HG03064 (cell line): ENCODE results near the gene SESTD1.
"Not testable (repeated sequence)": the region's sequence is repeated elsewhere in the genome, so short reads cannot be mapped to it uniquely, and the experiment has no call there.

ENCODE experiments used
- ATAC-seq: cut with Tn5 transposase; IDR thresholded peaks from one replicate; pipeline ENCODE4 v1.9.1; 2021; ENCODE audit warnings: low read depth; ENCODE audit not compliant: unreplicated experiment

The SESTD1 gene

DNA sequence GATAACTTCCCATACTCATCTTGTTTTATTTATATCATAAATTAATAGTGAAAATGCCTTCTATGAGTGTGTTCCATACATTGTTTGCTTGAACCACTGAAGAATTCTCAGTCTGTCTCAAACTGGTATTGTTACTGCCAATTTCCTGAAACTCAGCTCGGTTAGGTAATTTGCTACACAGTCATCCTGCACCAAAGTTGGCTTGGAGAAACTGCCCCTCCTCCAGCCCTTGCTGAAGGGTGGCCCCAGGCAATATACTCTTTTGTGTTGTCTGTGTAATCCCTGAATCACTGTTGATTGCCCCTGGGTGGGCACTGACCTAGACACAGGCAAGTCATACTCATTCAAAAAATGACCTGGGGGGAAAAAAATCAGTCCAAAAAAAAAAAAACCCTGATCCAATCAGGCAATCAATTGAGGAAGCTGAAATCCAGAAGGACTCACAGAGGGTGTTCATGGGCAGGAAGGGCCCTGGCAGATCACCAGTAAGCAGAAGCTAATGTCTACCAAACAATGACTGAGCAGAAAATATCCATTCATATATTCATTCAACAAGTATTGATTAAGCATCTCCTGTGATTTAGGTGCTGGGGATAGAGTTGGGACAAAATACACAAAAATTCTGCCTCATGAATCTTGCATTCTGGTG lies 3.8 kb upstream of the SESTD1 start:
- no peak for ATAC-seq

DNA sequence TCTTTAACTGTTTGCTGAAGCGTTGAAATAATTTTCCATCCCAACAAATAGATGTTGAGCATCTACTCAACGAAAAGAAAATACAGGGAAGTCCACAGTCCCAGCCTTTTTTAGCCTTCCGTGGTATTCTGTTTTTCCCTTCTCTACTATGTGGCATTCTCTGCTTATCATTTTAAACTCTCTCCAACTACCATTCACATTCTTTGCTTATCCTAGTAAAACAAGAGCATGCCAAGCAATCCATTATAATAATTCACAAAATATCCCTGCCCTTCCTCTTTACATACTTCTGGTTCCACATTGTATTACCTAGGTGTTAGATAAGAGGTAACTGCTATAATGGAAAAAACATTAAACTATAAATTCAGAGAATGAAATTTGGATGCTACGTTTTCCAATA lies 1.6 kb upstream of the SESTD1 start:
- ATAC-seq = no peak

DNA sequence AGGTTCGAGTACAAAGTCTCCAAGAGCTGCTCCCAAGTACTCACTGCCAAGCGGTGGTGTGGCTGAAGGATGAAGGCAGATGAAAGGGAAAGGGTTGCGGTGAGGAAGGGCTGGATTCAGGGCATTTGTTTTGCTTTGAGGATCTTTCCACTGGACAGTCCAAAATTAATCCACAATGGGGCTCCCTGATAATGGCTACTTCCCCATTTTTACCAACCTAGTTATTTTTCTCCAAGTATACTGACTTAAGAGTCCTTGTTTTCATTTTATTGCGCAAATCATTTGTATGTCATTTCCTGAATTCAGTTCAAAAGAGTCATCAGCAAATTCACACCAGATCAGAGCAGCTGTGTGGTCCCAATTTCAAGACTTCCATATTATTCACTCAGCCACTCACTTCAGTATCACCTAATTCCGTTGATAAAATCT lies 464 bp upstream of the SESTD1 start:
- no peak for ATAC-seq

DNA sequence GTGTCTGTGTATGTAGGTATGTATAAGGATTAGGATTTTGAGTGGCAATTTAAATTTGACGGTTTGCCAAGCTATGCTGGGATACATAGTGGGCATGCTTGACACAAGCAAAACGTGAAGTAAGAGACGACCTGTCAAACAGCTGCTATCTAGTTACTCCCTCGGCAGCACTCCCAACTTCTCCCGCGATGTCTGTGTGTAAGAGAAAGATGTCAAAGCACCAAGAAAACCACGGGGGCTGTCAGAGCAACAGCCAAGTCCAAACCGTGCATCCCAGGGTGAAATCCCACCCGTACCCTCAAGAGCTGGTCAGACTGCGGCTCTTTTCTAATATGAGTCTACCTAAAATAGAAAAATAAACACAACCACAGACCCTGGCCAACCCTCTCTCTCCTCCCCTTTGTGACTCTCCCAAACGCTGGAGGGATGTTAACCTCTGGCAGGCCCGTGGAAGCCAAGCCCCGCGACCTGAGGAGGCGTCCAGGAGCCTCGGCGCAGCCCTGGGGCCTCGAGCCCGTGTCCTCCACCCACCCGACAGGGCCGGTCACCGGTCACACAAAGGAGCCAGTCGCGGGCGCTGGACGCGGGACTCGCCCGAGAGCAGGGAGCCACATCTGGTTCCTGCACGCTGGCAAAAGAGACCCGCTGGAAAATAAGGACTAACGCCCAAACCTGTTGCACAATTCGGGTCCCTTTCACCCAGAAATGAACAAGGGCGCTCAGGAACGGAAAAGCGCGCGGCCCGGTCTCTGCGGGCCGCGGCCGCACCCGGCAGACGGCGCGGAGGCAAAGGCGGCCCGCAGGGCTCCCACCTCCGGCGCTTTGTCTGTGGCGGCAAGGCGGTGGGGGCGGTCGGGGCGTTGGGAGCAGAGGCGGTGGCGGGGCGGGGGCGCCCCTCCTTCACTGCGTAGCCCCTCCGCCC lies 925 bp downstream of the SESTD1 start:
- ATAC-seq = peak; percentile 41

DNA sequence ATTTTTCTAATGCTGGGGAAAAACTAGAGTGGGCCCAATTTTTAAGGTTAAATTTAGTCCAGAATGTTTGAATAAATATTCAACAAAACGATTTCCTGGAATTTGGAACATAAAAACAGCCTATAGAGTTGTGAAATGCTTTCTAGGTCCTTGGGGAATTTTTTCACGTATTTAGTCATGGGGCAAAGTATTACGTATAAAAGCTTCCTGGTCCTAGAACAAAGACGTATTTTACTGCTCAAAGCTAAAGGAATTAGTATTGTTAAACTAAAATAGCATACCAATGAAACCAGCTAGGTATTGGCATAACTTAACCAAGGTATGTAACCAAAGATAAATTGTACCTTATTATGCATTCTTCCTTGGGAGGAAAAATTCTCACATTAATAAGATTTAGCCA lies 1.6 kb downstream of the SESTD1 start:
- no peak for ATAC-seq

DNA sequence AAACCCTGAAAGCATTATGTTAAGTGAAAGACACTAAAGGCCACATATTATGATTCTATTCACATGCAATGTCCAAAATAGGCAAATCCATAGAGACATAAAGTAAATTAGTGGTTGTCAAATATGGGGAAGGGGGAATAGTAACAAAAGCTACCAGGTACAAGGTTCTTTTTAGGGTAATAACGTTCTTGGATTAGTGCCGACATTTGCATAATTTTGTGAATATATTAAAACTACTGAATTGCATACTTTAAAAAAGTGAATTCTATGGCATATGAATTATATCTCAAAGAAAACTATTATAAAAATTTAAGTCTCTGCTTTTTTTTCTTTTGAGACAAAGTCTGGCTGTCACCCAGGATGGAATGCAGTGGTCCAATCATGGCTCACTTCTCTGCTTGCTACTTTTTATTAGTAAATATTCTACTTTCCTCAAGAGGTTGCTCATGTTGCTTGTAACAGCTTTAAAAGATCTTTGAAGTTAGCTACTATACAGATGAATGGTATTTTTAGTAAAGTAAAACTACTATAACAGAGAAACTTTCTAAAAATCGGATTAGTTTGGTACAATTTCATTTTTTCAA lies 2.5 kb downstream of the SESTD1 start:
- ATAC-seq = no peak

DNA sequence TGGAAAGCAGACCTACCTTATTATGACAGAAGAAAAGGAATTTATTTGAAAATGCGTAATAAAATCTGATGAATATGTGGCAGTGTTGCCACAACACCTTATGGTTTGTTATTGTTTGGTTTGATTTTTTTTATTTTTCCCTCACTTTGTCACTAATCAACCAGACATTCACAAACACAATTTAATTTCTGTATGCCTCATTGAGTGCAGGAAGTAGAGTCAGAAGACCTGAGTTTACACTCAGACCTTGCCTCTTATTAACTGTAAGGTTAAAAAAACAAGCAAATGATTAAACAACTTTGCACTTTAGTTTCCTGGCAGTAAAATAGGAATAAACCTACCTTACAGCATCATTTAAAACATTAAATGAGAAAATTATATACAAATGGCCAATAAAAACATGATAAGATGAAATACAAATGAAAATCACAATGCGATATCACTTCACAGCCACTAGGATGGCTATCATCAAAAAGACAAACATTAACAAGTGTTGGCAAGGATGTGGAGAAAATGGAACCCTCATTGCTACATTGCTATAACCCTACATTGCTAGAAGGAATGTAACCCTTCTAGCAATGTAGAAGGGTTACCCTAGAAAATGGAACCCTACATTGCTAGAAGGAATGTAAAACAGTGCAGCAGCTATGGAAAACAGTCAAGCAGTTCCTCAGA lies 3.3 kb downstream of the SESTD1 start:
- no peak for ATAC-seq

DNA sequence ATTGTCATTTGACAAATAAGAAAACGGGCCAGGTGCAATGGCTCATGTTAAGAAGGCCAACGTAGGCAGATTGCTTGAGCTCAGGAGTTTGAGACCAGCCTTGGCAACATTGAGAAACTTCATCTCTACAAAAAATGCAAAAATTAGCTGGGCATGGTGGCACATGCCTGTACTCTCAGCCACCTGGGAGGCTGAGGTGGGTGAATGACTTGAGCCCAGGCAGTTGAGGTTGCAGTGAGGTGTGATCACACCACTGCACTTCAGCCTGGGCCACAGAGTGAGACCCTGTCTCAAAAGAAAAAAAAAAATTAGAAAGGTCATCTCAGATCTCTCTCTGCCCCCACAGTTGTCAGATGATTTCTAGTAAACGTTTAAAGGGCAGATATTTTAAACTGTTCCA lies 4.4 kb downstream of the SESTD1 start:
- ATAC-seq = no peak

DNA sequence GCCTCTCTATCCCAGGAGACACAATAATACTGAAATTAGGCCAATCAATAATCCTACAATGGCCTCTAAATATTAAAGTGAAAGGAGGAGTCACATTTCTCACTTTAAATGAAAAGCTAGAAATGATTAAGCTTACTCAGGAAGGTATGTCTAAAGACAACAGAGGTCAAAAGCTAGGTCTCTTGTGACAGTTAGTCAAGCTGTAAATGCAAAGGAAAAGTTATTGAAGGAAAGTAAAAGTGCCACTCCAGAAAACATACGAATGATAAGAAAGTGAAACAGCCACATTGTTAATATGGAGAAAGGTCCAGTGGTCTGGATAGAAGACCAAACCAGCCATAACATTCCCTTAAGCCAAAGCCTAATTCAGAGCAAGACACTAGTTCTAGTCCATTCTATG lies 9.5 kb downstream of the SESTD1 start:
- ATAC-seq = peak; percentile 40

DNA sequence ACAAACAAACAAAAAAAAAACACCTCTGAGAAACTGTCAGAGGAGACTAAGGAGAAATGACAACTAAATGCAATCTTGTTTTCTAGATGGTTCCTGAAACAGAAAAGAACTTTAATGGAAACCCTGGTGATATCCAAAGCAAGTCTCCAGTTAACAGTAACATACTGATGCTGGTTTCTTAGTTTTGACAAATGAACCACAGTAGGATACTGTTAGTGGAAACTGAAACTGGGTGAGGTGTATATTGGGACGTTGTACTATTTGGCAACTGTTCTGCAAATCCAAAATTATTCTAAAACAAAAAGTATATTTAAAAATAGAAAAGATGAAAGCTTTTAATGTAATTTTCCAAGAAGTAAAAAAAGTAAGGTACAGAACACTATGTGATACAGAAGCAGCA lies 11.4 kb downstream of the SESTD1 start:
- ATAC-seq = peak; percentile 42

DNA sequence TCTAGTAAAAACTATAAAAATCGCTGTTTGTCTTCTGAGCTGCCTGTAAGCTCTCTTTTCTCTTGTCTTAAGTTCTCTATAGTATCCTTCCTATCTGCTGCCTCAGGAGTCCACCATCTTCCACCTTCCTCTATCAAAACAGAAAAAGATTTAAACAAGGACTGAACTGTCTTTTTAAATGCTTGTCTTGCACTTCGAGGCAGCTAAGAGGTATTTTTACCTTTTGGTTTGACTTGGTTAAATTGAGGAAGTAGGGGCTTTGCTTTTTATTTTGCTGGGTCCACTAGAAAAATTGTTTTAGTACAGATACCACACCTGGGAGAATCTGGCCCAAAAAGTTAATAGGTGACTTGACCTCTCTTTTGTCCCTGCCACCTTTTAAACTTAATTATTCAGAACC lies 12.2 kb downstream of the SESTD1 start:
- no peak for ATAC-seq

DNA sequence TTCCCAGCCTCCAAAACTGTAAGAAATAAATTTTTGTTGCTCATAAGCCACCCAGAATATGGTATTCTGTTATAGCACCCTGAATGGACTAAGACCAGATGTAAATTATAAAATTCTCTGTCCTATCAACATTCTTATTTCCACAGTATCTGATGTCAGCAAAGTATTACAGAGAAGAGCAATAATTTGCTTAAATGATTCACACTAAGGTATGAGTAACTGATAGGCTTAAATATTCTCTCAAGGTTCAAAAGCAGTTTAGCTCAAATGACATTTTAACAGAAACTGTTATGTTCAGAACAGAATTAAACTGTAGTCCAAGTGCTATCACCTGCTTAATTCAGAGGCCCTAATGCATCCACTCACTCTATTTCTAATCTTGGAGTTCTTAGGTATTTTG lies 12.8 kb downstream of the SESTD1 start:
- ATAC-seq = no peak

DNA sequence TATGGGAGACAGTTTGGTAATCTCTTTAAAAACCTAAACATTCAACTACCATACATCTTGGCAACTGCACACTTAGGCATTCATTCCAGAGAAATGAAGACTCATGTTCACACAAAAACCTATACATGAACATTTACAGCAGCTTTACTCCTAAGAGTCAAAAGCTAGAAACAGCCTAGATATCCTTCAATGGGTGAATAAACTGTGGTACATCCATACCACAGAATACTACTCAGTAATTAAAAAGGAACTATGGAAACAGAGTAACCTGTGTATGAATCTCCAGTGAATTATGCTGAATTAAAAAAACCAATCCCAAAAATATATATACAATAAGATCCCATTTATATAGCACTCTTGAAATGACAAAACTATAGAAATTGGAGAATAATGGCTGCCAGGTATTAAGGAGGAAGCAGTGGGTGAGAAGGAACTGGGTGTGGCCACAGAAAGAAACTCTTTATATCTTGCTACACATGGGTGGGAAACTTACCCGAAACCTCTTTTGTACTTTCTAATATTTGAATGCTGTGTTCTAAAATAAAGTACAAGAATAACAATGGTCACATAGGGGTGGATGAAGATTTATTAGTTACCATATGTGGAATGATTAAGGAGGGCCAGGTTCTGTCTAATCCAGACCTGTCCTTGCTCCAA lies 13.7 kb downstream of the SESTD1 start:
- no peak for ATAC-seq

DNA sequence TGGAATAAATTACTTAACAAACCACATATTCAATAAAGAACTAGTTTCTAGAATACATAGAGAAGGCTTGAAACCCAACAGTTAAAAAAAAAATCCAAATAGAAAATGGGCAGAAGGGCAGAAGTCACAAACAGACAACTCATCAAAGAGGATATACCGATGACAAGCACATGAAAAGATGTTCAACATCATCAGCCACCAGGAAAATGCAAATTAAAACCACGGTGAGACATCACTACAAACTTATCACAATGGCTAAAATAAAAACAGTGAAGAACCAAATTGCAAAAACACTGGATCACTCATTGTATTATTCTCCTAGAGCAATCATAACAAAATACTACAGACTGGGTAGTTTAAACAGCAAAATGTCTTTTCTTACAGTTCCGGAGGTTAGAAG lies 14.5 kb downstream of the SESTD1 start:
- ATAC-seq = no peak

DNA sequence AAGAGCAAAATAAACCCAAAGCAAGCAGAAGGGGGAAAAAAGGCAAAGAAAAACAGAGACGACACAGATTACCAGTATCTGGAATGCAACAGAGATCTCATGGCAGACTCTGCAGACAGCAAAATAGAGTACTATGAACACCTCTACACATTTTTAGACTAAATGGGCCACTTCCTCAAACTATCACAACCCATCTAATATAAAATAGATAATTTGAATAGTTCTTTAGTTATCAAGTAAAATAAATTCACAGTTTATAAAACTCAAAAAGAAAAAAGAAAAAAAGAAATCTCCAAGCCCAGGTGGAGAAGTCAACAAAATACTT lies 16.6 kb downstream of the SESTD1 start:
- ATAC-seq = no peak

DNA sequence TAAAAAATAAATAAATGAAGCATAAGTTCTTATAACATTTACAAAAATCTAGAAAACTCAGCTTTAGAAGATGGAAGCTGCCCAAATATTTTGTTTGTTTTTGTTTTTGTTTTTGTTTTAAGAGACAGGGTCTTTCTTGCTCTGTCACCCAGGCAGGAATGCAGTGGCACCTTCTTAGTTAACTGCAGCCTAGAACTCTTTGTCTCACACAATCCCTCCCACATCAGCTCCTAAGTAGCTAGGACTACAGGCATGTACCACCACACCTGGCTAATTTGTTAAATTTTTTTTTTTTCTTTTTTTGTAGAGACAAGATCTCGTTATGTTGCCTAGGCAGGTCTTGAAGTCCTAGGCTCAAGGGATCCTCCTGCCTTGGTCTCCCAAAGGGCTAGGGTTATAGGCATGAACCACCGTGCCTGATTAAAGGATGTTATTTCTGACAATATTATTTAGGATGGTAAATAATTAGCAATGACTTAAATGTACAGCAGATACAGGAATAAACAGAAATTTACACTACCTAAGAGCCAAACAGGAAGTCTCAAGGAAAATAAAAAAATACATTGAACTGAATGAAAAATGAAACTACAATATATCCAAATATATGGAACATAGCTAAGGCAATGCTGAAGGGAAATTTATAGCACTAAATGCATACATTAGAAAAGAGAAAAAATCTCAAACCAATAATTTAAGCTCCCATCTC lies 17.2 kb downstream of the SESTD1 start:
- ATAC-seq = no peak

DNA sequence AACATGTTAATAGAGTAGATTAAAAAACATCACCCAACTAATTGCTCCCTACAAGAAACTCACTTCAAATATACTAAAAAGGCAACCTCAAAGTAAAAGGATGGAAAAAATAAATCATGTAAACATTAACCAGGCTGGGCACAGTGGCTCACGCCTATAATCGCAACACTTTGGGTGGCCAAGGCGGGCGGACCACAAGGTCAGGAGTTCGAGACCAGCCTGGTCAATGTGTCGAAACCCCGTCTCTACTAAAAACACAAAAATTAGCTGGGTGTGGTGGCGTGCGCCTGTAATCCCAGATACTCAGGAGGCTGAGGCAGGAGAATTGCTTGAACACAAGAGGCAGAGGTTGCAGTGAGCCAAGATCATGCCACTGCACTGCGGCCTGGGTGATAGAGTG lies 18.8 kb downstream of the SESTD1 start:
- not testable (repeated sequence) for ATAC-seq

DNA sequence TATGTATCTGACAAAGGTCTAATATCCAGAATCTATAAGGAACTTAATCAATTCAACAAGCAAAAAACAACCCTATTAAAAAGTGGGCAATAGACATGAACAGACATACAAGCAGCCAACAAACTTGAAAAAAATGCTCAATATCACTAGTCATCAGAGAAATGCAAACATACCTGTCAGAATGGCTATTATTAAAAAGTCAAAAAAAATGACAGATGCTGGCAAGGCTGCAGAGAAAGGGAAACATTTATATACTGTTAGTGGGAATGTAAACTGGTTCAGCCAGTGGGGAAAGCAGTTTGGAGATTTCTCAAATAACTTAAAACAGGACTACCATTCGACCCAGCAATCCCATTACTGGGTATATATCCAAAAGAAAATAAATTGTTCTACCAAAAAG lies 21.6 kb downstream of the SESTD1 start:
- no peak for ATAC-seq

DNA sequence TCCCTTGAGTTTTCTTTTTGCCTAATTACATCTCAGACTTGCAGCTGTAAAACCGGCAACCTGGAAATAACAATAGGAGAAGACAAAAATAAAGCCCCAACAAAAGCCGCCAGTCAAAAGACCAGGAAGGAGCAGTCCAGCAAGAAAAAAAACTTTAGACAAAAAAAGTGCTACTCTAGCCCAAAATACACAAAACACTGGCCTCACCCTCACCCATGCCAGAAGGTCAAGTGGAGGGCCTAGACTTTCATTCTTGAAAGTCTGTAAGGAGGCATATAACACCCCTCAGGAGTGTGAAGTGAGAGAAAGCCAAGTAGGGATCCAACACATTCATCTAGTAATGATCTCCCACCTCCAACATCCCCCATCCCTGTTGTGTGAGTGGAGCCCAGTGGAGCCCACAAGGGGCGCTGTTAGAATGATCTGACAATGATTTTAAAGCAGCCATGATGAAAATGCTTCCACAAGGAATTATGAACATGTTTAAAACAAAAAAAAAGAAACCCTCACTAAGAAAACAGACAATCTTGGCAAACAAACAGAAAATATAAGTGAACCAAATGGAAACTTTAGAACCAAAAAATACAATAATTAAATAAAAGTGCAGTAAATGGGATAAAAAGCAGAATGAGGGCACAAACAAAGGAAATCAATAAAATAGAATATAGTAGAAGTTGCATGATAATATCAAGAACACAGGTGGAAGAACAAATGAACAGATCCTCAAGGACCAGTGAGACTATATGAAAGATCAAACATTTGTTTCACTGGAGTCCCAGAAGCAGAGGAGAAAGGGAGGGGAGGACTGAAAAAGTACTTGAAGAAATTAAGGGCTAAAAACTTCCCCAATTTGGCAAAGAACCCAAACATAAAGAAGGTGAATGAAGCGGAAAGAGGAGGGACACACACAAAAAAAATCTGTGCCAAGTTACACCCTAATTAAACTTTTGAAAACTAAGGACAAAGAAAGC lies 23.9 kb downstream of the SESTD1 start:
- ATAC-seq = no peak
